Keratinocyte (primary cell): ENCODE measurements around the gene CNPY1.

Source experiments
- CTCF ChIP-seq, 3 experiments: IDR thresholded peaks in 1 of 3; conservative IDR thresholded peaks in 1 of 3; optimal IDR thresholded peaks in 1 of 3; 2 replicates in 2 of 3; 3 replicates in 1 of 3; pipeline versions ENCODE3 to v1.5.1; 2011; ENCODE audit warnings: low read length in 3 of 3, mild to moderate bottlenecking in 3 of 3, moderate library complexity in 2 of 3, control low read depth in 1 of 3, inconsistent platforms in 1 of 3; ENCODE audit not compliant: insufficient read depth in 2 of 3; ENCODE audit errors: extremely low read depth in 1 of 3
- EZH2 ChIP-seq: IDR thresholded peaks from one replicate; pipeline ENCODE4 v1.6.1; 2012; ENCODE audit warnings: inconsistent platforms, mild to moderate bottlenecking, low read length, moderate library complexity

- TF ChIP-seq CTCF (optimal IDR thresholded peaks at IDR 0.05 in 1 of 3, IDR thresholded peaks at IDR 0.05 in 1 of 3, conservative IDR thresholded peaks at IDR 0.05 in 1 of 3; ENCODE audit: extremely low read depth in 1 of 3, insufficient read depth in 2 of 3, low read length in 3 of 3), result no peak
- TF ChIP-seq EZH2, result peak; percentile 98
Observed at GRCh38 chr7:155456738-155457543, 89.4 kb downstream of the CNPY1 start.
